H1 (cell line): ENCODE results near the gene MYBPC3. TPM values are rescaled to one million over a fixed set of nuclear protein-coding genes. Genes with fewer than 3 reads are reported as not detected.

Experiments
- EZH2 ChIP-seq: fragments of 200-600 bp; sonication (generic); IDR thresholded peaks from 2 replicates; pipeline ENCODE4 v1.7.1; 2012; ENCODE audit warnings: low read depth, mild to moderate bottlenecking, moderate library complexity, low read length, inconsistent platforms; ENCODE audit not compliant: severe bottlenecking
- POLR2A ChIP-seq, 2 experiments: IDR thresholded peaks; 1 replicate in 1 of 2; 2 replicates in 1 of 2; pipeline ENCODE4 v1.6.1; 2011; ENCODE audit warnings: low read depth in 2 of 2, low read length in 2 of 2, mild to moderate bottlenecking in 2 of 2; ENCODE audit errors: control extremely low read depth in 1 of 2
- RBBP5 ChIP-seq: IDR thresholded peaks from 2 replicates; pipeline ENCODE4 v1.7.1; 2012; ENCODE audit warnings: low read depth, mild to moderate bottlenecking, inconsistent platforms, low read length, moderate library complexity, borderline replicate concordance
- polyA plus RNA-seq, 7 experiments: library from polyadenylated mRNA; depleted of rRNA in 3 of 7; stranded (reverse) in 5 of 7; unstranded in 2 of 7; fragments of >200 nt in 5 of 7; fragments of 200-250 nt in 2 of 7; gene quantifications; 1 replicate in 5 of 7; 2 replicates in 1 of 7; 4 replicates in 1 of 7; pipeline versions ENCODE4 v1.2.1 to v1.2.3, GENCODE V29; 2011 to 2013; ENCODE audit warnings: missing spikeins in 2 of 7, mixed read lengths in 2 of 7
- total RNA-seq: library from RNA; stranded (reverse); fragmentation: NEBNext Ultra II Directional; extraction: Animal tissue kit (Norgen Biotek cat#: 25700); gene quantifications from 2 replicates; pipeline ENCODE4 v1.2.1, GENCODE V29; 2021

MYBPC3 gene
- total and polyA plus RNA-seq, 2 of the 8 experiments (the other 6 are each of a cell fraction or from before 2014, with no cell fraction given): 0.05 TPM; not detected in 1

DNA sequence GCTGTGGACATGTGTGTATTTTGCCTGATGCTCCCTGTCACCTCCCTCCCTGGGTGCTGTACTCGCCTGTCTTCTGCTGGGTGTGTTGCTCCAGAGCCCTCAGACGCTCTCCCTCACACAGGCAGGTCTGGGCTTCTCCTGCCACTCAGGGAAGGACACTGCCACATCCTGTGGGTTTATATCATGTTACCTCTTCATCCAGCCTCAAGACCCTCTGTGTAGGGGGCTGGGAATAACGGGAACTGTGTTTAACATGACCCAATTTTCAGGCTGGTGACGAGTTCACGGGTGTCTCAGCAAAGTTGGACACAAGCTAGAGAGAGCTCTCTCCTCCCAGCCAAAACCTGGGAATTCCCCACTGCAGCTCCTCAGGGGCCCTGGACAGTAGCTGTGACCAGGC, 24.6 kb downstream of the MYBPC3 start (continued):
- TF ChIP-seq EZH2 (no peak), POLR2A (IDR thresholded peaks at IDR 0.05; ENCODE audit: control extremely low read depth in 1 of 2, low read depth in 2 of 2, low read length in 2 of 2) (no peak), RBBP5 (no peak)
